ENCODE results near the gene HDLBP.
"Not testable (repeated sequence)": the region's sequence is repeated elsewhere in the genome, so short reads cannot be mapped to it uniquely, and the experiment has no call there.

Gene HDLBP

DNA sequence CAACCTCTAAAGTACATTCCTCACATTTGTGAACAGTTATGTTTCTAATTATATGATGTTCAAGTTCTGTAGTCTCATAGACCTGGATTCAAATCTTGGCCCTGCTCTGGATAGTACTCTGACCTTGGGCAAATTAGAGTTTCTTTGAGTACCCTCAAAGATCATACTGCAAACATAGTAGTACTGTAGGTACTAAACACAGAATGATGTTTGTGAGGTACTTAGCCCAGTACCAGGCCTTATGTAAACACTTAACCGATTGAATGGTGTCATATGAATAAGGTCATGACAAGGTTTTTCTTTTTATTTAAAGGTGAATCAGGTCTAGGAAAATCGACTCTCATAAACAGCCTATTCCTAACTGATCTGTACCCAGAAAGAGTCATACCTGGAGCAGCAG is 19.3 kb upstream of the HDLBP start:
- DNase-seq, result no peak

- no peak for DNase-seq
These were observed 15.1 kb upstream of the HDLBP start for GRCh38 chr2:241330616-241330981.

DNA sequence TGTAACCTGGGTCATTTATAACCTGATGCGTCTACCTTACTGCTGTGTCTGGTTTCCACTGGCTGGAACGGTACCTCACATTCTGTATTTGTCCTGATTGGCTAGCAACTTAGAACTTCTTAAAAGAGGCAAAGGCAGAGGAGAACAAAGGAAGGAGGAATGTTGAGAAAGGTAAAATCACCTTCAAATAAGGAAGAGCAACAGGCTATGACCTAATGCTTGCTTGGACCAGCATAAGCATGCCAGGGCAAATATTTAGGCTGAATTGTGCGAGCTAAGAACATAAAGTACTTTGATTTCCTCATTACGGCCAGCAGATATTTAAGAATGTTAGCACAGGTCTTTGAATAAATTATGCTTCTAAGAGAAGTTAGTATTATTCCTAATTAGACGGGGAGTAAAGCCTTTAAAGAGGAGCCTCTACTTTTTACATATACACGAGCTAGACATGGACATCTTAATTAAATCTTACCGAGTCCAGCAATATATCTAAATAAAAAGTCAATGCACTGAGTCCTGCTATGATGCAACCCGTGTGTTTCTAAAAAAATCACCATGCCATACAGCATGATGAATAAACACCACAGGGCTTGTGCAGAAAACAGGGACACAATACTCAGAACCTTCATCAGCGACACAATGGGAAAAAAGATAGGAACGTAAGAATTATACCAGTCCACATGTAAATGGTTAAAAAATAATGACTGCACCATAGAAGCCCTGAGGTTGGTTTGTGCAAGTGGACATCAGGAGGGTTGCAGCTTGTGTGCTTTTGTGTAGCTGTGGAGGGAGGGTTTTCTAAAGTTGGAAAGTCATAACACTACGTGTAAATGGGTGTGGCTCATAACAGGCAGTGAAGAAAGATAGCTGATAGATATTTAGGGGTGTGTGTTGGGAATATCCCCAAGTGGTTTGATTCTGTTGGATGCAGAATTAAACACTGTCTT is 14.5 kb upstream of the HDLBP start:
- DNase-seq, result no peak

DNA sequence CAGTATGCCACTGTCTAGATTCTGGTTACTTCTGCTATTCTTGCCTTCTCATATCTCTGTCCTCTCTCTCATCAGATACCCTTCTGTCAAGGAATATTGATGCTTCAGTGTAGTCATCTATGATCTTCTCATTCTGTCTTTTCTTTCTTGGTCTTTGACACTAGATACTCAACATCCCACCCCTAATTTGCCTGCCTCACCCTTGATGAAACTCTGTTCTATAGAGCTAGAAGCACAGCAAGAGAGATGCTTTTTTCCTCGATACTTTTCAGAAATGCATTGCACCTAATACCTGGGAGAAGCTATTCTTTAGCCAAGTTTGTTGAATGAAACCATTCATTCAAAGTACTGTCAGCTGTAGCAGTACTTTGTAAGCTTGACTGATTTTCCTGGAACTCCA is 9.8 kb upstream of the HDLBP start:
- DNase-seq, result no peak

DNA sequence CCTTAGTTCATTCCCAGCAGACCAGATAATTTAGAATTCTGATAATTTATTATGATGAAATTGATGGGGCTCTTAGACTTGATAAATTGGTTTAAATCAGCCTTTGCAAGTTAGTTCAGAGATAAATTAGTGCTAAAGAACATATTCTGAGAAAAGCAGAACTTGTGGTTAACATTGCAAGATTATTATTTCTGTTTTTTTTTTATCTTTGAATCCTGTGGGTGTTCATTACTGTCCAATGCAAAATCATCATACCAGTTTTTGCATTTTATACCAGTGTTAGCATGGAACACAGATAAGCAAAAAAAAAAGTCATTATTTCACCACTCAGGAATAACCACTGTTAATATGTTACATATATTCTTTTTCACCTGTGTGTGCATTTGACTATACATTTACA is 9.3 kb upstream of the HDLBP start:
- no peak for DNase-seq

GRCh38 chr2:241323778-241324177 is 8.3 kb upstream of the HDLBP start:
- no peak for DNase-seq

DNA sequence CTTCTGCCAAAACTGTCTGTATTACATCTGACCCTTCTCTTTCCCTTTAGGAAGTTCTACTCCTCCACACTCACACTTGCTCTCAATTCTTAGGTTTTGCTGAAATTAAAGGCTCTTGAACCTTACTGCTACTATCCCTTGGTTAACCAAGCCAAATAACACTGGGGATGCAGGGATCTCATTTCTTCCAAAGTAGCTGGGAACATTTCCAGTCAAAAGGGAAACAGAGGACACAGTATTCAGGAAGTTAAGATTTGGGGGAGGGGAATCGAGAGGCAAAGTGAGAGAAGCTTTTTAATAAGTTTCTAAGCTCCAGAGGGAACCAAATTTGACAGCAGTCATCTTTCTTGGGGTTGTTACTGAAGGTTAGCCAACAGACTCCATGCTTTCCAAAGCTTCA is 6.4 kb upstream of the HDLBP start:
- DNase-seq, result no peak

DNA sequence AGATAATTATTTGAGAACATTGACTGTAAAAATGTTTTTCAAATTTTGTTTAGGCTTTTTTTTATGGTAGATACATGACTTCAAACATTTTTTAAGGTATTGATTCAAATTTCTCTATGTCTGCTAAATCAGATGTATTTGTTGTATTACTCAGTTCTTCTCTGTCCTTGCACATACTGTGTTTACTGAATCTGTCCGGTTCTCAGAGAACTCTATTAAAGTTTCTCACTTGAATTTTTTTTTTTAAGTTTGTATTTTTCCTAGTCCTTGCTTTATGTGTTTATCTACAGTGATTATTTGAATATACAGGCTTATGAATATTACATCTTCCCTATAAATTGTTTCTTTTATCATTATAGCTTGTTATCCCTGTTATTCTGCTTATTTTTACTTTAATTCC is 5.6 kb upstream of the HDLBP start:
- no peak for DNase-seq

GRCh38 chr2:241320394-241320793 is 4.9 kb upstream of the HDLBP start:
- no peak for DNase-seq

- DNase-seq, result not testable (repeated sequence)
These were observed 3.4 kb upstream of the HDLBP start for GRCh38 chr2:241318830-241319229.

DNA sequence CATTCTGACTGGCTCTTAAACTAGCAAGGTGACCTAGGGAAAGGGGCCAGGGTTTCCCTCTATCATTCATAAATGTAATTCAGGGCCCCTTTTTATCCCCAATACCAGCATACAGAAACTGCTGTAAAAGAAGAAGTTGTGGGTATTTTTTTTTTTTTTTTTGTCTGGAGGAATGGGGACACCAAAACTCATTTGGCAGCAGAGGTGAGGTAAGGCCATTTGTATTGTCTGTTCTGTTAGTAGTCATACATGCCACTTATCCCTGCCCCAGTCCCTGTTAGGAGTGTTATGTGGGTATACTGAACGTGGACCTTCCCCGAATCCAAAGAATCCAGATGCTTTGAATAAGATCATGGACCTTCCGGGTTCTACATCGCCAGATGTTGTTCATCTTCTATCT is 1.9 kb upstream of the HDLBP start:
- DNase-seq, result no peak

DNA sequence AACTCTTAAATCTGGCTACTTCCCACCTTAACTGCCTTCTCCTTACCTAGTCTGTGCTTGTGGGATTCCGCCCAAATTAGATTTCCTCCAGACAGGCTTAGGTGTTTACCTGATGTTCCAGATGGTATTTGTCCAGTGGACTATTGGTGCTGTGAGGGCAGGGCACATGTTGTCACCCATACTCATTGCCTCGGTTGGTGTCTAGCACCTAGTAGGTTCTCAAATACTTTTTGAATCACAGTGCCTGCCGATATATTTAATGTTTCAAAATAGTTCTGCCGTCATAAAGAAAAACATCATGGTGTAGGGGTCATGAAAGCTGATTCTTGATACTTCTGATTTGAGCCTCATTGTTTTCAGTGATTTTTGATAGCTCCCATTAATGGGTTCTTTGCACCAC is 1.4 kb upstream of the HDLBP start:
- no peak for DNase-seq

DNA sequence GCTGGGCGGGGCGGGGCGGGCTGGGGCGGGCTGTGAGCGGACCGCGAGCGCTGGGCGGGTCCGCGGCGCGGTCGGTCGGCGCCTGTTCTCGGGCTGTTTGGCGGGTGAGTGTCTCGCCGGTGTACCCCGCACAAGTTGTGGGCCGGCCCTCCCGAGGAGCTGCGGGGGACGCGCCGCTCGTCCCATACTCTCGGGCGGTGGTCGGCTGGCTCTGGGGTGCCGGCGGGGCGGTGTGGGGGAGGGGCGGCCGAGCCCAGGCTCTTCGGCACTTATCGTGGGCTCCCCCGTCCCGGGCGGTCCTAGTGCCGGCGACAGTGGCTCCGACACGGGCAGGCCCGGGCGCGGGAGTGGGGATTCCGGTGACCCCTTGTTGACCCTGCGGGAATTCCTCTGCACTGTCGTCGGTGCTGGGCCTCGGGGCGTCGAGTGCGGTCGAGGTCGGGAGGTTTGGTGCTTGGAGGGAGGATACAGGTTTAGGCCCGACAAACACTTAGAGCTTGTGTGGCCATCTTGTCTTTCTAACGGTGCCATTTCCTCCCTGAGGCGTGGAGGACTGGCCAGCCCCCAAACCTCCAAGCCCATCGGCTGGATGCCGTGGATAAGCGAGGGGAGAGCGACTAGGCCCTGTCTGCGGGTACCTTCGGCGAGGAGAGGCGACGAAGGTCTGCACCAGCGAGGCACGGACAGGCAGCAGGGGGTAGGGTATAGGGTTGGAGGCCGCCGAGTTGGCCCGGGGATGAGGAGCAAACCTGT is 583 bp upstream of the HDLBP start, which contains the start of gene SEPTIN2:
Gene SEPTIN2 (plus strand): TSS at position 47 of the 753 bp plus-strand sequence. CDS start 8,308 bp downstream, outside the sequence.
- peak; percentile 84 for DNase-seq

DNA sequence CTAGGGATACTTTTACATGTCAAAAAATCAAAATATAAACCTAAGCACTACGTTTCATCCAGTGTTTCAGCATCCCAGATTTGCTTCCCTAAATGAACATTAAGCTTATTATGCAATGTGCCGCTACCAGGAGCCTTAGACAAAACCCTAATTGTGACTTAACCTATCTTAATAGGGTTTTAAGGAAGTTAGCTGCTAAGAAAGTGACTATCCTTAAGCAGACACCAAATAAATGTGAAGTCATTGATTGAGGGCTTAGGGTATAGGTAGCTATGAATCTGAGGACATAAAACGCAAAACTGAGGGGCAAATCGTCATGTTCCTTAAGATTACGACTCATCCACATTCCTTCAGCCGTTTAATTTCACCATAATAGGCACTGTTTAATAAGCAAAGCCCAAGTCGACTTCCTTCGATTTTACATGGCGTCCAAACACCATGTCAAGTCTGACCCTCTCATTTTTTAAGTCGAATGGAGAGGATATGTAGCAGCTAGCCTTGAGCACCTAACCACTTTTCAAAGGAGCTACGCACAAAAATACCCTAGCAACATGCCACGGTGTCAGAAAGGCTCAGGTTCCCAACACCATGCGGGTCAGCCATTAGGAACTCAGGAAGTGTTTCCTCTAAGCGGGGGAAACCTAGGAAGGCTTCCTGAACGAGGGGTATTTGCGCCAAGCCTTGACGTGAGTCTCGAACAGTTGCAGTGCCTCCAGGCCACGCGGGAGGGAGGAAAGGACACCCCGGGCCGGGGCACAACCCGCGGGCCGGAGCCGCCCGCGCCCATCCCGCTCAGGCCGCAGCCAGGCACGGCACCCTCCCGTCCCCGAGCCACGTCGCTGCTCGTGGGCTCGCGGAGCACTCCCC is 1.0 kb downstream of the HDLBP start:
- DNase-seq, result no peak

DNA sequence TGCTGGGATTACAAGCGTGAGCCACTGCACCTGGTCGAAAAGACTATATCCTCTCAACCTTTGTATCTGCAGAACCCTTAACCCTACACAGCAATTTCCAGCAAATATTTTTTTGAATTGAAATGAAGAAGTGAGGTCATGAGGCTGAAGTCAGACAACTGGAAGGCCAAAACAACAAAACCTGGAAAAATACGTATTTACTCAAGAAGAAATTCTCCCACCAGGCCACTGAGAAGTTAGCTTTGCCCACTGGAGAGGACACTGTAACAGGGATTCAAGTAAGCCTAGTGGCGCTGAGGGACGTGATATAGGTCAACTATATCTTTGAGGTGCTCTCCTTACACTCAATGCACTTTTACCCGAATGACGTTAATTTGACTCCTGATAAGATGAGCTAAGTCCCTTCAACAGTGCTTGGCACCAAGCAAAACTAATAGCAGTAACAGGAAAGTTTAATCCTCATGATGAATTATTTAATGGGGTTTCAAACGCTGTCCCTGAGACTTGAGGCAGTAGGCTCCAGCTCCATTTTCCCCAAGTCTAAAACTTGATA is 1.9 kb downstream of the HDLBP start:
- DNase-seq, result no peak

DNA sequence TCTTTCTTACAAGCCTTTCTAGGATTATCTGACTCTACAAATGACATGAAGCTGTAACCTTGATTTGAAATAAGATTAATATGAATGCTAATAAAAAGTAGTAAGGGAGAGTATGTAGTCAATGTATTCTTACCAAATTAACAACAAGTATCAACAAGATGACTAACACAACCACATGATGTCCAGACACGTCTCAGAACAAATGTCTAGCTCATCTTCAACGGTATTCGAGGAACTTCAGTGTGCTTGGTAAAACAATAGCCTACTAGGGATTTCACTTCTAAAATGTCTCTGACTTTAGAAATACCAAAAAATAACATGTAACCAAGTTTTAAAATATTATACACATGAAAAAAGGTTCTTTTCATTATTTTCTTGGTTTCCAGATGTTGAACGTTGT is 3.4 kb downstream of the HDLBP start:
- no peak for DNase-seq

DNA sequence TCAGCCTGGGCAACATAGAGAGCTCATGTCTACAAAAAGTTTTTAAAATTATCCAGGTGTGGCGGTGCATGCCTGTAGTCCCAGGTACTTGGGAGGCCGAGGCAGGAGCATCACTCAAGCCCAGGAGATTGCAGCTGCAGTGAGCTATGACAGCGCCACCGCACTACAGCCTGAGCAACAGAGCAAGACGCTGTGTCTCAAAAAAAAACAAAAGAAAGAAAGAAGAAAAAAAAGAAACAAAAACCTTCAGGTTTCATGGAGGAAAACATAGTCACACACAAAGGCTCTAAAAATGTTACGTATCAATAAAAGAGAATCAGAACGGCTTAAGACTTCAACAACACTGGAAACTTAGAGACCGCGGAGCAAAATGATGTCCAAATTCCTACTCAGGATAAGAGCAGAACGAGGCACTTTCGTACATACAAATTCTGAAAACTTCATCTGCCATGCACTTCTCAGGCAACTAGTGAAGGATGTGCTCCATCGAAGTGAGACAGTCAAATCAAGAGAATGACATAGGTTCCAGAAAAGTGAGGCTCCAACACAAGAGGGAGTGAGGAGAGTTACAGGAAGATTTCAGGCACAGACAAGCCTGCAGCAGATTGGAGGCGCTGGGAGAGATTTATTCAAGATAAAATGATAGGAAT is 4.4 kb downstream of the HDLBP start:
- no peak for DNase-seq

DNA sequence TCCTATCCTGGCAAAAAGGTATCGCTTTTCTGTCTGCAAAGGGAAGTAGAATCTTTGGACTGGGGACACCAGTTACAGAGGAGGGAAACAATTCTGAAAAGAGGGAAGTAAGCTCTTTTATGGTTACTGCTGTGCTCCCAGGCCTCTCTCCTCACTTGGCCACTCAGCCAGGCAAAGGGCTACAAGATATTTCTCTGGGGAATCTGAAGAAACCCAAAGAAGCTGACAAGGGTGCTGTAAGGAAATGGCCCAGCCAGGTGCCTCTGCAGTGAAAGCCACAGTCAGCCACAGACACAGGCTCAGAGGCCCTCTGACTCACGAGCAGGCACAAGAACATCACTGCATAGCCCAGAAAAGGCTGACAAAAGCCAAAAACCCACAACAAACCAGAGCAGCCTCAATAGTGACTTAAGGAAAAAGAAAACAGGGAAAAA is 5.8 kb downstream of the HDLBP start:
- DNase-seq, result peak; percentile 70

- no peak for DNase-seq
These were observed 6.5 kb downstream of the HDLBP start for GRCh38 chr2:241308832-241309500.

- no peak for DNase-seq
These were observed 7.2 kb downstream of the HDLBP start for GRCh38 chr2:241308267-241308666.

GRCh38 chr2:241307055-241307454 is 8.4 kb downstream of the HDLBP start:
- no peak for DNase-seq
